Effector memory CD4-positive, alpha-beta T cell (primary cell): ENCODE data around the gene ZNF605.
"Not testable (repeated sequence)": the region's sequence is repeated elsewhere in the genome, so short reads cannot be mapped to it uniquely, and the experiment has no call there.

Experiments
- DNase-seq, 3 donors: peaks; one replicate each; pipeline ENCODE4 v3.0.0-alpha.2; 2020
- H3K27ac ChIP-seq: 2 replicates; pipeline ENCODE4 v1.7.0; 2013; ENCODE audit warnings: mild to moderate bottlenecking, low read length, moderate library complexity; ENCODE audit not compliant: insufficient read depth, poor library complexity, severe bottlenecking
- H3K27me3 ChIP-seq: replicated peaks from 2 replicates; pipeline ENCODE4 v1.7.0; 2013; ENCODE audit warnings: mild to moderate bottlenecking, low read length; ENCODE audit not compliant: insufficient read depth, control insufficient read depth, poor library complexity, severe bottlenecking
- H3K36me3 ChIP-seq: 2 replicates; pipeline ENCODE4 v1.7.0; 2013; ENCODE audit warnings: mild to moderate bottlenecking, low read length, moderate library complexity; ENCODE audit not compliant: control insufficient read depth, insufficient read depth
- H3K4me1 ChIP-seq: 2 replicates; pipeline ENCODE4 v1.7.0; 2013; ENCODE audit warnings: low read length, mild to moderate bottlenecking; ENCODE audit not compliant: control insufficient read depth, insufficient read depth, poor library complexity, severe bottlenecking
- H3K4me3 ChIP-seq: 2 replicates; pipeline ENCODE4 v1.7.0; 2013; ENCODE audit warnings: low read length, low read depth, mild to moderate bottlenecking; ENCODE audit not compliant: insufficient read depth, poor library complexity, severe bottlenecking
- H3K9me3 ChIP-seq: 2 replicates; pipeline ENCODE4 v1.7.0; 2013; ENCODE audit warnings: mild to moderate bottlenecking, low read length, moderate library complexity; ENCODE audit not compliant: control insufficient read depth

ZNF605 gene

GRCh38 chr12:132949936-132950837 lies 5.9 kb downstream of the ZNF605 start:
- Histone ChIP-seq H3K36me3 (peaks cover 35% of the 10 kb centered on the region), H3K9me3 (peaks cover 5% of the 10 kb centered on the region), H3K4me1 (no peaks in the 10 kb centered on the region), H3K4me3 (no peak overlapping the region), H3K27me3 (no peaks in the 10 kb centered on the region), H3K27ac (no peak overlapping the region)
- DNase-seq = no peak

- H3K9me3 ChIP-seq = peaks cover 9% of the 10 kb centered on the region
- no peaks in the 10 kb centered on the region for H3K4me1 ChIP-seq
Measured at GRCh38 chr12:132948146-132949066, 7.7 kb downstream of the ZNF605 start.

GRCh38 chr12:132946246-132946820 lies 9.8 kb downstream of the ZNF605 start:
- Histone ChIP-seq H3K27me3 (no peaks in the 10 kb centered on the region), H3K9me3 (peaks cover 22% of the 10 kb centered on the region), H3K27ac (no peak overlapping the region), H3K36me3 (peaks cover 68% of the 10 kb centered on the region), H3K4me1 (no peaks in the 10 kb centered on the region), H3K4me3 (no peak overlapping the region)
- no peak for DNase-seq

More at GRCh38 chr12:132948146-132949066, 7.7 kb downstream of the ZNF605 start:
- Histone ChIP-seq H3K27ac (no peak overlapping the region), H3K27me3 (no peaks in the 10 kb centered on the region), H3K36me3 (peaks cover 53% of the 10 kb centered on the region), H3K4me3 (no peak overlapping the region)
- no peak for DNase-seq

- no peaks in the 10 kb centered on the region for H3K4me1 ChIP-seq
- no peak for DNase-seq
- H3K27me3 ChIP-seq = no peaks in the 10 kb centered on the region
- H3K27ac ChIP-seq = no peak overlapping the region
- peaks cover 70% of the 10 kb centered on the region for H3K36me3 ChIP-seq
- H3K4me3 ChIP-seq = no peak overlapping the region
- H3K9me3 ChIP-seq = peaks cover 26% of the 10 kb centered on the region
Measured at GRCh38 chr12:132945806-132946205, 10.3 kb downstream of the ZNF605 start.

GRCh38 chr12:132942611-132943010 lies 13.5 kb downstream of the ZNF605 start:
- H3K27me3 ChIP-seq = no peaks in the 10 kb centered on the region
- no peak overlapping the region for H3K4me3 ChIP-seq
- H3K4me1 ChIP-seq = no peaks in the 10 kb centered on the region
- H3K9me3 ChIP-seq = peaks cover 29% of the 10 kb centered on the region
- peaks cover 49% of the 10 kb centered on the region for H3K36me3 ChIP-seq
- H3K27ac ChIP-seq = no peak overlapping the region
- no peak for DNase-seq

GRCh38 chr12:132941336-132941954 lies 14.7 kb downstream of the ZNF605 start:
- H3K27ac ChIP-seq = no peak overlapping the region
- H3K9me3 ChIP-seq = peaks cover 29% of the 10 kb centered on the region
- no peak for DNase-seq
- no peaks in the 10 kb centered on the region for H3K27me3 ChIP-seq
- H3K36me3 ChIP-seq = peaks cover 45% of the 10 kb centered on the region
- no peaks in the 10 kb centered on the region for H3K4me1 ChIP-seq
- H3K4me3 ChIP-seq = no peak overlapping the region

- Histone ChIP-seq H3K36me3 (peaks cover 34% of the 10 kb centered on the region), H3K9me3 (peaks cover 30% of the 10 kb centered on the region)
Measured at GRCh38 chr12:132940071-132940719, 15.9 kb downstream of the ZNF605 start.

GRCh38 chr12:132938807-132939206 lies 17.3 kb downstream of the ZNF605 start:
- H3K4me1 ChIP-seq, H3K27me3 ChIP-seq, H3K4me3 ChIP-seq, DNase-seq, H3K27ac ChIP-seq: not testable (repeated sequence)
- Histone ChIP-seq H3K9me3 (peaks cover 34% of the 10 kb centered on the region), H3K36me3 (peaks cover 21% of the 10 kb centered on the region)

More at GRCh38 chr12:132940071-132940719, 15.9 kb downstream of the ZNF605 start:
- Histone ChIP-seq H3K4me1 (no peaks in the 10 kb centered on the region), H3K27ac (no peak overlapping the region), H3K27me3 (no peaks in the 10 kb centered on the region), H3K4me3 (no peak overlapping the region)
- no peak for DNase-seq

- no peaks in the 10 kb centered on the region for H3K27me3 ChIP-seq
- H3K4me1 ChIP-seq = no peaks in the 10 kb centered on the region
- no peak overlapping the region for H3K4me3 ChIP-seq
- peaks cover 10% of the 10 kb centered on the region for H3K36me3 ChIP-seq
- peaks cover 36% of the 10 kb centered on the region for H3K9me3 ChIP-seq
- DNase-seq = no peak
- H3K27ac ChIP-seq = no peak overlapping the region
Measured at GRCh38 chr12:132937476-132937875, 18.6 kb downstream of the ZNF605 start.
